NCI-H2227 (cell line): ENCODE measurements around the gene GOLGA8K.
"Not testable (repeated sequence)": the region's sequence is repeated elsewhere in the genome, so short reads cannot be mapped to it uniquely, and the experiment has no call there.

Source experiments
- DNase-seq: peaks from one replicate; lab custom pipeline; 2025; ENCODE audit not compliant: unreplicated experiment; lab: John Stamatoyannopoulos, UW

Gene GOLGA8K

GRCh38 chr15:32403192-32403591 lies at the start of gene GOLGA8K:
TSS of gene GOLGA8K (minus strand) at chr15:32403292. CDS start at chr15:32403194, 98 bp downstream.
- DNase-seq = not testable (repeated sequence)

- not testable (repeated sequence) for DNase-seq
Measured at GRCh38 chr15:32440445-32440977, 37.4 kb upstream of the GOLGA8K start.

- DNase-seq = not testable (repeated sequence)
Measured at GRCh38 chr15:32434102-32434963, 31.2 kb upstream of the GOLGA8K start.

- DNase-seq = not testable (repeated sequence)
Measured at GRCh38 chr15:32427635-32428034, 24.5 kb upstream of the GOLGA8K start.

GRCh38 chr15:32426511-32426910 lies 23.4 kb upstream of the GOLGA8K start:
- DNase-seq = not testable (repeated sequence)

- DNase-seq = not testable (repeated sequence)
Measured at GRCh38 chr15:32407903-32408302, 4.8 kb upstream of the GOLGA8K start.

- DNase-seq = not testable (repeated sequence)
Measured at GRCh38 chr15:32396522-32396921, 6.6 kb downstream of the GOLGA8K start.

- not testable (repeated sequence) for DNase-seq
Measured at GRCh38 chr15:32394745-32395144, 8.3 kb downstream of the GOLGA8K start.

GRCh38 chr15:32388050-32388648 lies 14.9 kb downstream of the GOLGA8K start:
- DNase-seq = not testable (repeated sequence)

GRCh38 chr15:32385823-32386495 lies 17.1 kb downstream of the GOLGA8K start:
- DNase-seq = not testable (repeated sequence)

- not testable (repeated sequence) for DNase-seq
Measured at GRCh38 chr15:32374185-32374584, 28.9 kb downstream of the GOLGA8K start.

GRCh38 chr15:32373707-32374106 lies 29.4 kb downstream of the GOLGA8K start:
- DNase-seq = not testable (repeated sequence)

GRCh38 chr15:32372075-32372474 lies 31.0 kb downstream of the GOLGA8K start:
- DNase-seq = not testable (repeated sequence)

GRCh38 chr15:32370526-32370925 lies 32.6 kb downstream of the GOLGA8K start:
- not testable (repeated sequence) for DNase-seq

- not testable (repeated sequence) for DNase-seq
Measured at GRCh38 chr15:32370064-32370463, 33.0 kb downstream of the GOLGA8K start.

- not testable (repeated sequence) for DNase-seq
Measured at GRCh38 chr15:32366492-32366891, 36.6 kb downstream of the GOLGA8K start.

- not testable (repeated sequence) for DNase-seq
Measured at GRCh38 chr15:32365955-32366354, 37.1 kb downstream of the GOLGA8K start.

- not testable (repeated sequence) for DNase-seq
Measured at GRCh38 chr15:32364944-32365343, 38.1 kb downstream of the GOLGA8K start.

- not testable (repeated sequence) for DNase-seq
Measured at GRCh38 chr15:32363449-32363848, 39.6 kb downstream of the GOLGA8K start.

GRCh38 chr15:32361662-32362061 lies 41.4 kb downstream of the GOLGA8K start:
- DNase-seq = not testable (repeated sequence)

- DNase-seq = not testable (repeated sequence)
Measured at GRCh38 chr15:32358462-32358861, 44.6 kb downstream of the GOLGA8K start.
